GM18517 (cell line): ENCODE data around the gene SRPX2.
A peak's percentile ranks its signal among the peaks of the same experiment; 100 is the strongest.

Experiments
- ATAC-seq: cut with Tn5 transposase; IDR thresholded peaks from one replicate; pipeline ENCODE4 v1.9.1; 2021; ENCODE audit warnings: mild to moderate bottlenecking, moderate library complexity; ENCODE audit not compliant: unreplicated experiment

The SRPX2 gene

GRCh38 chrX:100649550-100650356 lies 5.8 kb downstream of the SRPX2 start:
- no peak for ATAC-seq

DNA sequence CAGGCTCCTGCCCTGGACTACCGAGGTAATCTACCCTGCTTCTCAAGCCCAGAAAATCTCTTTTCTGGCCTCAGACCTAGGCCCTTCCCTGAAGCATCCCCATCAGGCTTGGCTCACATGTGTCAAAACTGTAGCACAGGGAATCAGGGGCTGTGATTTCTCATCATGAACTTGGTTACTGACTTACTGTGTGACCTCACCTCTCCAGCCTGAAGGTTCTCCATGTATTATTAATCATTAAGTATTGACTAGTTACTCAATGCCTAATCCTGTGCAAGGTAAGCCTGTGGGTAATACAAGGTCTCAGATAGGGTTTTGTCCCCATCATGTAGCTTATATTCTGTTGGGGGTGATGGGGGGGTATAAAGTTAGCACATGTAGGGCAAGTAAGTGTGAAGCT lies 6.8 kb downstream of the SRPX2 start:
- no peak for ATAC-seq

DNA sequence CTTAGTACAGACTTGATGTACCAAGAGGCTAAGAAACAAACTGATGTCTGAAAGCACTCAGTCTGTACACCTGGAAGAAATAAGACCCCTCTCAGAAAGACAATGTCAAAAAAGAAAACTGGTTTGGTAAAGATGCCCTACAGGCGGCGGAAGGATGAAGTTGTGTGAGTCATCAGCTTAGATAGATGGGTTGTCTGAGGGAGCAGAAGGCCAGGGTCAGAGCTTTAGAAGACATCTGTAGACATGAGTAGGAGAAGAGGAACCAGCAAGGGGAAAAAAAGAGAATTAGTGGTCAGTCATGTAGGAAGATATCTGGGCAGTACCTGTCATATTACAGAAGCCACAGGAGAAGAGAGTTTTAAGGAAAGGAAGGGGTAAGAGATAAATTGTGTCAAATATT lies 8.3 kb downstream of the SRPX2 start:
- no peak for ATAC-seq

DNA sequence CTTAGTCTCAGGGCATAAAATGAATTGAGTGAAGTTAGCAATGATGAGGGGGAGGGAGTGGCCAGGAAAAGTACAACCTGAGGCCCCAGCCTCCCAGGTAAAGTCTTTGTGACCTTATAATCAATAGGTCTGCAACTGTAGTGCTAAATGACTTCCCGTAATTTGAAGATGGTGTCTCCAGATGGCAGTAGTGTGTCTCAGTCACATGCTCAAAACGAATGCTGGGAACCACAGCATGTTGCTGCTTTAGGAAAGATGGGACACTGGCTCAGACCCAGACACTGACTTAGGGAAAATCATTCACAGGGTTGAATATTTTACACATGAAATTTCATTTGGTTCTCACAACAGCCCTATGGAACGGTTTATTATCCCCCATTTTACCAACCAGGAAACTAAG lies 10.3 kb downstream of the SRPX2 start:
- no peak for ATAC-seq

GRCh38 chrX:100658941-100659381 lies 15.0 kb downstream of the SRPX2 start:
- no peak for ATAC-seq

DNA sequence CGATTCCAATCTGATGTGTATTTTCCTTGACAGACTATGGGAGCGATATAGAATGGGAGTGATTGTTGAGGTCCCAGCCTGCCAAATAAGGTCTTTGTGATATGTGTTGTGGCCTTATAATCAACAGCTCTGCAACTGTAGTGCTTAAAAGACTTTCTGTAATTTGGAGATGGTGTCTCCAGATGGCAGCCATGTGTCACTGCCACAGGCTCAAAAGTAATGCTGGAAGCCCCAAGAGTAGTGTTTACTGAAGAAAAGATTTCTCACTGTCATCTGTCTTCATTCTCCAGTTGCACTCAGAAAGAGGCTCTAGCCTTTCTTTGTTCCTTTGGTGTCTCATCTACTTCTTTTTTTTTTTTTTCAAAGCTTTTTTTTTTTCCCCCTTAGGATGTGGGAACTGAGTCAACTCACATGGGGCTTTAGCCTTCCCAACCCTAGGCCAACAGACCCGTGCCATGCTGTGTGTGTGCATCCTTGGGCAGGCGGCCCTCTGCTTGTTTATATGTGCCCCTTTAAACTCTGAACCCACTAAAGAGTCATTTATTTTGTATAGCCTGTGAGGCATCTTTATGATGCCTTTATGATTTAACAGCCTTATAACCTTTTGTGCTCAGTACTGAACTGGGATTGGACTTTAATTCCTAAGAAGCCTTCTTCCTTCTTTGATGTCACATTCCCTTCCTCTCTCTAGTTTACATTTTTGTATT lies 15.6 kb downstream of the SRPX2 start:
- no peak for ATAC-seq

DNA sequence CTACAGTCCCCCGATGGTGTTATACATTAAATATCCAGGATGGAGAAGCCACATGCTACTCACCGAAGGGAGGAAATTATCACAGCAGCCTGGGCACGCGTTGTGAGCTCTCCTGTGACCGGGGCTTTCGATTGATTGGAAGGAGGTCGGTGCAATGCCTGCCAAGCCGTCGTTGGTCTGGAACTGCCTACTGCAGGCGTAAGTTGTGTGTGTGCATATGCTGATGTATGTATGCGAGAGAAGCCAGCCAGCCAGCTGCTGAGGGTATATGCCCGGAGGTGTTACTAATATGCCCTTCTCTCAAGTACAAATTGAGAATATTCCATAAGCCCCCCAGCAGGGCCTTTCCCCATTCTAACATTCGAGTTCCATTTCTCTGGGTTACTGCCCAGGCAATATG lies 18.2 kb downstream of the SRPX2 start:
- no peak for ATAC-seq

- no peak for ATAC-seq
Measured at GRCh38 chrX:100662796-100663195, 18.8 kb downstream of the SRPX2 start.

DNA sequence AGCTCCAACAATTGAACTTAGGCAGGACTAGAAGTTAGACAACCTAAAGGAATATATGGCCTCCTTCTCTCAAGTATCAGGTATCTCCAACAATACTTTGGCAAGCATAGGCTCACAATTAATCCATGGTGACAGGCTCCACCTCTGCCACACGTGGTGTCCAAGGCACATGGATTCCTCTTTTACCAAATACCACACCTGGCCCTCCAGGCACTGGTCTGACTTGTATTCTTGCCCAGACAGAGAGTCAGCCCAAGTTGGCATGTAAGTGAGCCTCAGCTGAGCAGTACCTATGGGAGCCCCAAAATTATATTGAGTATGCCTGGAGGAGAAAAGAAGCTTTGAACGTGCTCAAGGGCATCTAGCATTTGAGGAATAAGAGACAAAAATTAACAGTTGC lies 19.6 kb downstream of the SRPX2 start:
- ATAC-seq: no peak

DNA sequence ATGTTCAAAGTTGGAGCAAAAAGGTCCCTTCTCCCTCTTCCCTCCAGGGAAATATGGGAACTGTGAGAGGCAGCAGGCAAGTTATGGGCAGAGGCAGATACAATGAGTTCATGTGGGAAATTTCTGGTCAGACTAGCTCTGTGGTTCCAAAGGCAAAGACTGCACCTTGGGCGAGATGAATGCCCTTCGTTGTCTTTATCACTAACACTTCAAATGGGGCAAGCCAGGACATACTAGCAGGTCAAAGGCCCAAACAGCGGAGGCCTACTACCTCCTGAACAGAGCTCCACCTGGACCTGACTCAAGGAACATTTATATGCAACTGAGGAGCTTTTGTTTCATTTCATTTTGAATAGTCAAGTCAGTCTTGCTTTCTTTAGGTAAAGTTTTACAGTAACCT lies 29.0 kb downstream of the SRPX2 start:
- no peak for ATAC-seq

- ATAC-seq: no peak
Measured at GRCh38 chrX:100673397-100673953, 29.5 kb downstream of the SRPX2 start.

GRCh38 chrX:100674705-100675104 lies 30.7 kb downstream of the SRPX2 start:
- no peak for ATAC-seq

GRCh38 chrX:100677611-100678181 lies 33.7 kb downstream of the SRPX2 start:
- no peak for ATAC-seq

- ATAC-seq: no peak
Measured at GRCh38 chrX:100680756-100681155, 36.8 kb downstream of the SRPX2 start.

GRCh38 chrX:100681599-100681998 lies 37.6 kb downstream of the SRPX2 start:
- ATAC-seq: no peak

GRCh38 chrX:100682939-100683338 lies 38.9 kb downstream of the SRPX2 start:
- ATAC-seq: no peak

DNA sequence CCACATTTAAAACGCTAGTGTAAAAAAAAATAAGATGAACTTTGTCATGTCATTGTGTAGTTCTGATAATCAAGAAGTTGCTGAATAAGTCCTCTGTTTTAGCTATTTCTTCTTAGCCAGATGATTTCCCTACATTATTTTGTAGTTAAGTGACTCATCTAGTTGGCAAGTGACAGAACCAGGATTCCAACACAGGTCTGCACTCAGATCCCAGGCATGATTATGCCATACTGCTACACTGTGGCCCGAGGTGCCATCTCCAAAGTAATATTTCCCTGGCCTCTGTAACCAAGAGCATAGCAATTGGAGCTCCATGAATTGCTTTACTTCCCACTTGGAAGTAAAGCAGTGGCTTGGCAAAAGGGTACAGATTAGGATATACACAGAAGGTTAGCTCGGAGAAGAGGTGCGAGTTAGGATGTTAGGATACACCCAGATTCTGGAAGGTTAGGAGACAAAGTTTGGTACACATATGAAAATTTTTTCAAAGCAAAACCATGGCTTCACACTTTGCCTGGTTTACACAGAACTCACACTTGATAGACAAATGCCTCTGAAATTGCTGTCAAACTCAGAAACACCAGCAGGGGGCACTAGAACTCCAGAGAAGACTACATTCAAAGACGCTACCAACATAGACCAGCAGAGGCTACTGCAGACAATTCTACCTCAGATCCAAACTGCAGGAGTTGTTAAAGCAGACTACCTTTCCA lies 41.4 kb downstream of the SRPX2 start:
- ATAC-seq: peak; percentile 87

DNA sequence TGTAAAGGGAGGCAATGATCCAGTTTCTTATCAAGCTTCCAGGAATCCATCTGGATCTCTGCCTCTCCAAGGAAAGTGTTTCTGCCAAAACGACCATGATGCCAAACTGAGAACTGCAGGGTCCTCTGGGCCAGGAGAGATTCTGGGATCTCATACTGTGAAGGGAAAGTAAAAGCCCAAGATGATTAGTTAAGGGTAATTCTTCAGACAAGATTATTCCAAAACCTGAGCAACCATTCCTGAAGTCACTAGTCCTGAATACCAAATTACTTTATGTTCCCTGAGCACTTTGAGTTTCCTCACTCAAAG lies 42.0 kb downstream of the SRPX2 start:
- no peak for ATAC-seq

DNA sequence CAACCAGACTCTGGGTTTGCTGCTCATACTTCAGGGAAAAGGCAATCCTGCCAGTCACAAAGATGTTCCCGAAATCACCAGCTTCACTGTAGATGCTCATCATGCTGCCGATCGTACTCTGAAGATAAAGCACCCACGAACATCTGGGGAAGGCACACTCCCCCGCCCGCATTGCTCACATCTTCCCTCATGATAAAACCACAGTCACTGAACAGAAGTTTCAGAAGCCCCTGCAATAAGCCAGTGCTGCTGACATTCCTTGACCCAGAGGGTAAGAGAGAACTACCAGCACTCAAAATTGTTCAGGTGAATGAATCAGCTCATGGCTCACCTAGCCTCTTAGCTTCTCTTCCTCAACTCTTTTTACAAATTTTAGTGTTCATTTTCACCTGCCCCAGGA lies 43.1 kb downstream of the SRPX2 start:
- peak; percentile 37 for ATAC-seq

DNA sequence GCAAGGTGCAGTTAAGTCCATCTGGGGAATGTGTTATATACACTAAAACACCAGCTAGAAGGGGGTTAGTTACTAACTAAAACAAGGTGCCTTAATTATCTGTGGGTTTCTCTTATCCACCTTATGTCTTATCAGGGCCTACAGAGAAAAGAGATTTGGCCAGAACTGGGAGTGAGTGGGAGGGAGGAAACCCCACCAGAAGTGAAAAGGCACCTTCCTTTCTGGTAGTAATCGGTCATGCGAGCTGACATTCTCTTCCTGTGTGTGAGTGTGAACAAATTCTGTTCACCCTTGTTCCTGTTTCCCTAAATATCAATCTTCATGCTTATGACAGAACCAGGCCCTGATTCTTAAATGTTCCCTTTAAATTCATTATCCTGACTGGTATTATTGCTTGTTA lies 43.5 kb downstream of the SRPX2 start:
- peak; percentile 69 for ATAC-seq

GRCh38 chrX:100695302-100695701 lies 51.3 kb downstream of the SRPX2 start:
- ATAC-seq: no peak
